ENCODE measurements around the gene FSIP1. TPM values are rescaled to one million over a fixed set of nuclear protein-coding genes. Genes with fewer than 3 reads are reported as not detected.

Gene FSIP1
- total RNA-seq, 1 experiment from 2014 or later: 0.61 TPM

DNA sequence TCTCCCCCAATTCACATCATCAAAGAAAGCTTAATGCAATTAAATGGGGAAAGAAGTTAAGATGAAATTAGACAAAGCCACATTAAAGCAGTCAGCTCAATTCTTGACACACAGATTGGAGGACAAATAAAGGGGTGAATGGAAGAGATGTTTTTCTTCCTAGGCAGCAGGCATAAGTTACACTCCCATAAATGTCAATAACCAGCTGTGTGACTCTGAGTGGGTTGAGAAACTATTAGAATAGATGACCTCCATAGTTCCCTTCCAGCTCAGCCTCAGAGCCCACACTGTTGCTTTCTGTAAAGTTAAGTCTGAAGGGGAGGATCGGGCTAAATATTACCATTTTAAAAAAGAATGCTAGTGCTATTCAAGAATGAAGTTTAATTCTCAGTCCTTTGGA, 130.8 kb downstream of the FSIP1 start:
- H3K9me3 Mint-ChIP-seq: no peaks in the 10 kb centered on the region
- no peak overlapping the region for H3K27ac Mint-ChIP-seq
- H3K27me3 Mint-ChIP-seq (ENCODE audit: low read depth): no peaks in the 10 kb centered on the region
- H3K4me1 Mint-ChIP-seq: peaks cover 3% of the 10 kb centered on the region; the same call in 1 of the 2 replicates
- DNase-seq (ENCODE audit: low spot score) (no peak), ATAC-seq (no peak)
- H3K4me3 Mint-ChIP-seq: no peak overlapping the region
- no peaks in the 10 kb centered on the region for H3K36me3 Mint-ChIP-seq
- TF ChIP-seq JAZF1 (CRISPR knock-in tag; IDR thresholded peaks at IDR 0.05) (no peak), TP53 (CRISPR knock-in tag; IDR thresholded peaks at IDR 0.05) (no peak), RORB (CRISPR knock-in tag; IDR thresholded peaks at IDR 0.05) (no peak)
- POLR2A ChIA-PET: no interaction called here
- CTCF ChIA-PET: interaction anchor here (1.0 kb wide), 1 partner anchor 105 kb away, joined by 3 read pairs; no protein-coding TSS in a partner anchor

DNA sequence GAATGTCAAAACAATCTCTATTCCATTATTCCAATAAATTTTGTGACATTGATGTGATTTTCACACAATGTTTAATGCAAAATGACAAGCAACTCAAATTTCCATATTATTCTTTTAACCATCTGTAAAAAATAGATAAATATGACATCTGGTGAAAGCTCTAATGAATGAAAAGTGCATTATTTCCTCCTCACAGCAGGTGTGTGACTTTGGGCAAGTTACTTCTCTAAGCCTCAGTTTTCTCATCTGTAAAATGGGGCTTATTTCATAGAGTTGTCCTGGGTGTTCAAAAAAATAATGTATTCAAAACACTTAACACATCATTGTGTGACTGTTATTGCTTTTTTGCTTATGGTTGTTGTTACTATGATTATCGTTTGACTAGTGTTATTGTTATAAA, 131.3 kb downstream of the FSIP1 start:
- Mint-ChIP-seq H3K4me1 (peaks cover 3% of the 10 kb centered on the region; the same call in 1 of the 2 replicates), H3K27ac (no peak overlapping the region), H3K9me3 (no peaks in the 10 kb centered on the region), H3K36me3 (no peaks in the 10 kb centered on the region), H3K27me3 (ENCODE audit: low read depth) (no peaks in the 10 kb centered on the region), H3K4me3 (no peak overlapping the region)
- DNase-seq (ENCODE audit: low spot score) (no peak), ATAC-seq (no peak)
- ChIA-PET POLR2A (no interaction called here), CTCF (interaction anchor here (1.0 kb wide), 1 partner anchor 105 kb away, joined by 3 read pairs; no protein-coding TSS in a partner anchor)
- TF ChIP-seq EMX1 (CRISPR knock-in tag; IDR thresholded peaks at IDR 0.05): no peak
- no peak for TF ChIP-seq ZNF423 (CRISPR knock-in tag; IDR thresholded peaks at IDR 0.05)
- no peak for TF ChIP-seq TEAD4 (CRISPR knock-in tag; IDR thresholded peaks at IDR 0.05)
- TF ChIP-seq NR3C1 (CRISPR knock-in tag; conservative IDR thresholded peaks at IDR 0.05; ENCODE audit: low read depth): no peak
- TF ChIP-seq MXD4 (CRISPR knock-in tag; IDR thresholded peaks at IDR 0.05; ENCODE audit: borderline replicate concordance): no peak
- no peak for TF ChIP-seq GRHL2 (CRISPR knock-in tag; IDR thresholded peaks at IDR 0.05; ENCODE audit: insufficient replicate concordance, severe bottlenecking)
- TF ChIP-seq, protein P1, sequence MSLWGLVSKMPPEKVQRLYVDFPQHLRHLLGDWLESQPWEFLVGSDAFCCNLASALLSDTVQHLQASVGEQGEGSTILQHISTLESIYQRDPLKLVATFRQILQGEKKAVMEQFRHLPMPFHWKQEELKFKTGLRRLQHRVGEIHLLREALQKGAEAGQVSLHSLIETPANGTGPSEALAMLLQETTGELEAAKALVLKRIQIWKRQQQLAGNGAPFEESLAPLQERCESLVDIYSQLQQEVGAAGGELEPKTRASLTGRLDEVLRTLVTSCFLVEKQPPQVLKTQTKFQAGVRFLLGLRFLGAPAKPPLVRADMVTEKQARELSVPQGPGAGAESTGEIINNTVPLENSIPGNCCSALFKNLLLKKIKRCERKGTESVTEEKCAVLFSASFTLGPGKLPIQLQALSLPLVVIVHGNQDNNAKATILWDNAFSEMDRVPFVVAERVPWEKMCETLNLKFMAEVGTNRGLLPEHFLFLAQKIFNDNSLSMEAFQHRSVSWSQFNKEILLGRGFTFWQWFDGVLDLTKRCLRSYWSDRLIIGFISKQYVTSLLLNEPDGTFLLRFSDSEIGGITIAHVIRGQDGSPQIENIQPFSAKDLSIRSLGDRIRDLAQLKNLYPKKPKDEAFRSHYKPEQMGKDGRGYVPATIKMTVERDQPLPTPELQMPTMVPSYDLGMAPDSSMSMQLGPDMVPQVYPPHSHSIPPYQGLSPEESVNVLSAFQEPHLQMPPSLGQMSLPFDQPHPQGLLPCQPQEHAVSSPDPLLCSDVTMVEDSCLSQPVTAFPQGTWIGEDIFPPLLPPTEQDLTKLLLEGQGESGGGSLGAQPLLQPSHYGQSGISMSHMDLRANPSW (CRISPR knock-in tag; conservative IDR thresholded peaks at IDR 0.05; ENCODE audit: low read depth): no peak
- no peak for TF ChIP-seq ZNF425 (CRISPR knock-in tag; conservative IDR thresholded peaks at IDR 0.05)
- TF ChIP-seq GABPB1 (CRISPR knock-in tag; IDR thresholded peaks at IDR 0.05): no peak
- no peak for TF ChIP-seq JAZF1 (CRISPR knock-in tag; IDR thresholded peaks at IDR 0.05)
- no peak for TF ChIP-seq KAT7 (CRISPR knock-in tag; IDR thresholded peaks at IDR 0.05; ENCODE audit: borderline replicate concordance)

DNA sequence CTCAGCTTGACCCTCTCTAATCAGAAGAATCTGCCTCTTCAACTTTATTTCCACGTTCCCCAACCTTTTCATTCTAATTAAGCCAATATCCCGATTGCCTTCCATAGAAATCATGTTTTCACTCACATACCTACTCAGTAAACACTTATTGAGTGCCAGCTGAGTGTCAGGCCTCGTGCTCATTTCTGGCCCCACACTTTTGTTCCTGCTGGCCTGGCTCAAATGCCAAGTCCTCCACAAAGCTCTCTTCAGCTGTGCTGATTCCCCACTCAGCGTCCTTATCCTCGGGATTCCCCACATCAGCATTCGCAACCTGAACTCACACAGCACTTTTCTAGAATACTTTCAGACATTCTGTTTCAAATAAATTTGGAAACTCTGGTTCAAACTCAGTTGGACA, 132.9 kb downstream of the FSIP1 start:
- ChIA-PET CTCF (interaction anchor here (2.0 kb wide), 1 partner anchor 107 kb away, joined by 6 read pairs; no protein-coding TSS in a partner anchor), POLR2A (no interaction called here)
- Mint-ChIP-seq H3K27me3 (ENCODE audit: low read depth) (no peaks in the 10 kb centered on the region), H3K4me1 (peaks cover 3% of the 10 kb centered on the region; the same call in 1 of the 2 replicates), H3K4me3 (no peak overlapping the region), H3K36me3 (no peaks in the 10 kb centered on the region), H3K27ac (no peak overlapping the region), H3K9me3 (no peaks in the 10 kb centered on the region)
- DNase-seq (ENCODE audit: low spot score): no peak
- ATAC-seq: no peak
- TF ChIP-seq GABPB1 (CRISPR knock-in tag; IDR thresholded peaks at IDR 0.05) (no peak), JAZF1 (CRISPR knock-in tag; IDR thresholded peaks at IDR 0.05) (no peak), NR2C2 (CRISPR knock-in tag; IDR thresholded peaks at IDR 0.05) (no peak), TP53 (CRISPR knock-in tag; IDR thresholded peaks at IDR 0.05) (no peak), FOXK1 (CRISPR knock-in tag; IDR thresholded peaks at IDR 0.05) (no peak), NR1H2 (CRISPR knock-in tag; IDR thresholded peaks at IDR 0.05) (no peak), GRHL2 (CRISPR knock-in tag; IDR thresholded peaks at IDR 0.05; ENCODE audit: insufficient replicate concordance, severe bottlenecking) (no peak)
- TF ChIP-seq, protein P1 (CRISPR knock-in tag; conservative IDR thresholded peaks at IDR 0.05; ENCODE audit: low read depth): no peak
- TF ChIP-seq, protein P2, sequence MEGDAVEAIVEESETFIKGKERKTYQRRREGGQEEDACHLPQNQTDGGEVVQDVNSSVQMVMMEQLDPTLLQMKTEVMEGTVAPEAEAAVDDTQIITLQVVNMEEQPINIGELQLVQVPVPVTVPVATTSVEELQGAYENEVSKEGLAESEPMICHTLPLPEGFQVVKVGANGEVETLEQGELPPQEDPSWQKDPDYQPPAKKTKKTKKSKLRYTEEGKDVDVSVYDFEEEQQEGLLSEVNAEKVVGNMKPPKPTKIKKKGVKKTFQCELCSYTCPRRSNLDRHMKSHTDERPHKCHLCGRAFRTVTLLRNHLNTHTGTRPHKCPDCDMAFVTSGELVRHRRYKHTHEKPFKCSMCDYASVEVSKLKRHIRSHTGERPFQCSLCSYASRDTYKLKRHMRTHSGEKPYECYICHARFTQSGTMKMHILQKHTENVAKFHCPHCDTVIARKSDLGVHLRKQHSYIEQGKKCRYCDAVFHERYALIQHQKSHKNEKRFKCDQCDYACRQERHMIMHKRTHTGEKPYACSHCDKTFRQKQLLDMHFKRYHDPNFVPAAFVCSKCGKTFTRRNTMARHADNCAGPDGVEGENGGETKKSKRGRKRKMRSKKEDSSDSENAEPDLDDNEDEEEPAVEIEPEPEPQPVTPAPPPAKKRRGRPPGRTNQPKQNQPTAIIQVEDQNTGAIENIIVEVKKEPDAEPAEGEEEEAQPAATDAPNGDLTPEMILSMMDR (IDR thresholded peaks at IDR 0.05): no peak
